Adrenal gland (tissue), 12 donors: Measurements from ENCODE around the gene BEX2. TPM values are rescaled to one million over a fixed set of nuclear protein-coding genes. Genes with fewer than 3 reads are reported as not detected.
"Not testable (repeated sequence)": the region's sequence is repeated elsewhere in the genome, so short reads cannot be mapped to it uniquely, and the experiment has no call there.

Source experiments
- DNase-seq, 7 donors: peaks; one replicate each; pipeline ENCODE4 v3.0.0-alpha.2; 2019 to 2020
- H3K27ac ChIP-seq, 5 donors: fragments of 200-600 bp; sonication (generic) in 4 of 5; 1 replicate in 3 of 5; 2 replicates in 2 of 5; pipeline versions ENCODE4 v1.5.1 to v1.8.0; 2016 to 2020; ENCODE audit warnings: mild to moderate bottlenecking in 1 of 5
- H3K27me3 ChIP-seq: fragments of 200-600 bp; 2 replicates; pipeline ENCODE4 v1.8.0; 2021
- H3K36me3 ChIP-seq, 2 donors: fragments of 200-600 bp; replicated peaks in 1 of 2; 1 replicate in 1 of 2; 2 replicates in 1 of 2; pipeline versions ENCODE4 v1.5.1 to v1.8.0; 2018 to 2022
- H3K4me1 ChIP-seq, 2 donors: fragments of 200-600 bp; replicated peaks in 1 of 2; 1 replicate in 1 of 2; 2 replicates in 1 of 2; pipeline versions ENCODE4 v1.5.1 to v1.8.0; 2018 to 2021
- H3K4me3 ChIP-seq, 4 donors: fragments of 200-600 bp; sonication (generic) in 3 of 4; one replicate each; pipeline ENCODE4 v1.5.1; 2016 to 2018
- H3K9me3 ChIP-seq, 3 donors: fragments of 200-600 bp; sonication (generic) in 1 of 3; replicated peaks in 1 of 3; 1 replicate in 2 of 3; 2 replicates in 1 of 3; pipeline versions ENCODE4 v1.5.1 to v1.8.0; 2016 to 2021
- POLR2A ChIP-seq, 2 donors: fragments of 450-650 bp; IDR thresholded peaks; one replicate each; pipeline ENCODE4 v1.6.1; 2017; ENCODE audit warnings: antibody characterized with exemption in 2 of 2, mild to moderate bottlenecking in 2 of 2, moderate library complexity in 1 of 2
- WGBS, 4 donors: extraction: QIAGEN DNeasy Blood & Tissue Kit in 2 of 4; methylation state at CpG; one replicate each; pipeline versions ENCODE4 v1.1.5 to v1.1.7; 2013 to 2017; 5-methylcytosine and 5-hydroxymethylcytosine counted together
- intact Hi-C, 2 donors: fragments of 100-400 bp; cut with DNase I; formaldehyde crosslinking; loops; one replicate each; pipeline versions ENCODE4 v1.14.1 to v1.15.0; 2022 to 2023
- polyA plus RNA-seq, 3 donors: library from polyadenylated mRNA; stranded (reverse); fragments of 200-250 nt in 2 of 3; fragments of 350-450 nt in 1 of 3; fragmentation: Illumina TruSeq in 1 of 3; extraction: RNeasy Lipid Tissue Mini Kit (QIAGEN cat#74804) in 1 of 3; gene quantifications; one replicate each; pipeline ENCODE4 v1.2.3, GENCODE V29; 2013 to 2014
- total RNA-seq, 9 donors: library from RNA; depleted of rRNA in 4 of 9; stranded (reverse); fragments of >200 nt in 4 of 9; fragments of 120-200 nt in 1 of 9; fragmentation: NEBNext Ultra II Directional in 1 of 9; extraction: Animal tissue kit (Norgen Biotek cat#: 25700) in 1 of 9; gene quantifications; one replicate each; pipeline versions ENCODE4 v1.1.0 to v1.2.4, GENCODE V29; 2013 to 2023
- TF ChIP-seq, protein P1 (sequence below), 6 experiments: fragments of 450-650 bp in 4 of 6; fragments of 200-600 bp in 2 of 6; sonication (generic) in 1 of 6; IDR thresholded peaks; 1 replicate in 5 of 6; 2 replicates in 1 of 6; pipeline versions ENCODE4 v1.5.1 to v1.8.0; 2016 to 2021; ENCODE audit warnings: antibody characterized with exemption in 6 of 6, mild to moderate bottlenecking in 2 of 6, moderate library complexity in 1 of 6
- donor health status: healthy with polysubstance abuse.
- donor health status: Bipolar disorder and iron deficiency.
- donor health status: DM: yes; HTN: yes; CAD: no.
- donor health status: DM: no; HTN: no; CAD: no.
- donor health status: DM: no; HTN: no; CAD: no.
- donor health status: DM: yes; HTN: yes; CAD: no.

BEX2 gene
- total and polyA plus RNA-seq, 12 donors = 29.4 to 118 (median 55.4) TPM

- Histone ChIP-seq H3K27me3 (peaks cover 45% of the 10 kb centered on the region), H3K36me3 (no peaks in the 10 kb centered on the region), H3K4me1 (no peaks in the 10 kb centered on the region), H3K9me3 (no peaks in the 10 kb centered on the region), H3K27ac (no peak within 1 kb of the TSS), H3K4me3 (no peak within 1 kb of the TSS)
- TF ChIP-seq, protein P1, sequence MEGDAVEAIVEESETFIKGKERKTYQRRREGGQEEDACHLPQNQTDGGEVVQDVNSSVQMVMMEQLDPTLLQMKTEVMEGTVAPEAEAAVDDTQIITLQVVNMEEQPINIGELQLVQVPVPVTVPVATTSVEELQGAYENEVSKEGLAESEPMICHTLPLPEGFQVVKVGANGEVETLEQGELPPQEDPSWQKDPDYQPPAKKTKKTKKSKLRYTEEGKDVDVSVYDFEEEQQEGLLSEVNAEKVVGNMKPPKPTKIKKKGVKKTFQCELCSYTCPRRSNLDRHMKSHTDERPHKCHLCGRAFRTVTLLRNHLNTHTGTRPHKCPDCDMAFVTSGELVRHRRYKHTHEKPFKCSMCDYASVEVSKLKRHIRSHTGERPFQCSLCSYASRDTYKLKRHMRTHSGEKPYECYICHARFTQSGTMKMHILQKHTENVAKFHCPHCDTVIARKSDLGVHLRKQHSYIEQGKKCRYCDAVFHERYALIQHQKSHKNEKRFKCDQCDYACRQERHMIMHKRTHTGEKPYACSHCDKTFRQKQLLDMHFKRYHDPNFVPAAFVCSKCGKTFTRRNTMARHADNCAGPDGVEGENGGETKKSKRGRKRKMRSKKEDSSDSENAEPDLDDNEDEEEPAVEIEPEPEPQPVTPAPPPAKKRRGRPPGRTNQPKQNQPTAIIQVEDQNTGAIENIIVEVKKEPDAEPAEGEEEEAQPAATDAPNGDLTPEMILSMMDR (IDR thresholded peaks at IDR 0.05) = no peak
- no peak for TF ChIP-seq POLR2A (IDR thresholded peaks at IDR 0.05)
- WGBS, 4 donors = 52 to 85% (median 60%) methylated on average over 5 to 11 of the region's 11 CpGs
- intact Hi-C loops = no loop called here
- DNase-seq = peak in 1 of 7 donors; percentile 66
These were observed 19.2 kb upstream of the BEX2 start, which contains the start of gene TCEAL7 for GRCh38 chrX:103329991-103330390. TSS of gene TCEAL7 (plus strand) at chrX:103330239. CDS start at chrX:103331404, 1,165 bp downstream.

DNA sequence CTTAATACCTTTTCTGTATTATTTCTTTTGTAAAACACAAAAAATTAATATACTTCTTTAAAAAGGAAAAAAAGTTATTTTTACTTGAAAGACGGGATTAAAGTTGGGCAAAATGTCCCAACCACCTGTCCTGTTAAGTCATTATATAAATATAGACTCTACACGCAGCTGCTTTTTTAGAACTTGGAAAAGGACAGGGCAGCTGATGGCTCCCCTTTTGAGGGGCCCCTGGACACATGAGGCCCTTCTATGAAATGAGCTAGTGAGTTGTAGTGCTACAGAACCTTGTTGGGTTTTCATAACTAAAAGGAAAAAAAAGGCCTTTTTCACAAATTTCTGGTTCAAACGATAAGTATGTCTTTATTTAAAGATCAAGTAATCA is 600 bp upstream of the BEX2 start:
- 54 to 65% (median 63%) methylated on average over 3 of the region's 3 CpGs for WGBS, 4 donors
- H3K9me3 ChIP-seq = no peaks in the 10 kb centered on the region
- no peaks in the 10 kb centered on the region for H3K4me1 ChIP-seq
- H3K4me3 ChIP-seq = peak overlapping the region in 2 of 4 donors; percentile 15 to 58
- intact Hi-C loops = no loop called here
- H3K27ac ChIP-seq = no peak overlapping the region
- H3K27me3 ChIP-seq = peaks cover 4% of the 10 kb centered on the region
- H3K36me3 ChIP-seq = no peaks in the 10 kb centered on the region
- TF ChIP-seq POLR2A (IDR thresholded peaks at IDR 0.05) = no peak
- TF ChIP-seq, protein P1 (IDR thresholded peaks at IDR 0.05) = no peak
- DNase-seq = no peak

DNA sequence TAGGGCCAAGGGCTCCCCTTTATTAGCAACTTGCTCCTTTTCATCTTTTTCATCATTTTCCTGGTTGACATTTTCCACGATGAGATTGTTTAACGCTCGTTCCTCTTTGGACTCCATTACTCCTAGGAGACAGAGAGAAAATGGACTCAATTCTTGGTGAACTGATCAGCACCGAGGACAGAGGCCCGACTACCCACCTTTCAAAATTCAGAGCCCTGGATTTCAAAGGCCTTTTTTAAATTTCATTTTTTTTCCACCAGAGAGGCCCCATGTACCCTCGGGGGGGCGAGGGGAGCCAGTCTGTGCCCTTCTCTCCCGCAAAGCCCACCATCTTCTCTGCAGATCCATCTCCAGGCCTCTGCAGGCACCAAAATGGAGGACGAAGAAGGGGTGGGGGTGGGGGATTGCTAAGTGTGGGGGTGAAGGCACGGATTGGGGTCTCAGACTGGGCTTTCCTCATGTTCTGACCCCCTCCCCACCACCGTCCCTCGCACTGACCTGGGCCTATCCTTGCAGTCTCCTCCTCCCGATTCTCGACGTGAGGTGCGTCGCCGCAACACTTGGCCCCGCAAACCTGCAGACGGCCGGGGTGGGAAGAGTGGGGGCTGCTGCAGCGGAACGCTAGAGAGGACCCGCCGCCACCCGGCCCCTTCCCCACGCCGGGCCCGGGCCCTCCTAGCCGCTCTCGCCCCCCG is 783 bp downstream of the BEX2 start:
- no peak for TF ChIP-seq POLR2A (IDR thresholded peaks at IDR 0.05)
- intact Hi-C loops = no loop called here
- peak overlapping the region in 2 of 4 donors; percentile 15 to 58 for H3K4me3 ChIP-seq
- H3K36me3 ChIP-seq = no peaks in the 10 kb centered on the region
- peak overlapping the region in 2 of 5 donors; percentile 68 to 78 for H3K27ac ChIP-seq
- no peaks in the 10 kb centered on the region for H3K9me3 ChIP-seq
- peak in 1 of 7 donors; percentile 20 for DNase-seq
- H3K27me3 ChIP-seq = peaks cover 4% of the 10 kb centered on the region
- 18 to 62% (median 48%) methylated on average over 8 to 32 of the region's 32 CpGs for WGBS, 4 donors
- no peaks in the 10 kb centered on the region for H3K4me1 ChIP-seq

DNA sequence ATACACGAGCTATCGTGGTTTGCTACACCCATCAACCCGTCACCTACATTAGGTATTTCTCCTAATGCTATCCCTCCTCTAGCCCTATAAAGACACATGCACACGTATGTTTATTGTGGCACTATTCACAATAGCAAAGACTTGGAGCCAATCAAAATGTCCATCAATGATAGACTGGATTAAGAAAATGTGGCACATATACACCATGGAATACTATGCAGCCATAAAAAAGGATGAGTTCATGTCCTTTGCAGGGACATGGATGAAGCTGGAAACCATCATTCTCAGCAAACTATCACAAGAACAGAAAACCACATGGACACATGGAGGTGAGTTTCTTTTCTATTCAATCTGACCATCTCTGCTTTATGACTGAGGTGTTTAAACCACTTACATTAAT is 5.1 kb downstream of the BEX2 start:
- H3K9me3 ChIP-seq, H3K4me1 ChIP-seq, H3K27ac ChIP-seq, H3K4me3 ChIP-seq, DNase-seq, H3K36me3 ChIP-seq, H3K27me3 ChIP-seq, intact Hi-C loops: not testable (repeated sequence)
- WGBS, 4 donors = 81 to 100% (median 88%) methylated on average over 4 of the region's 4 CpGs

GRCh38 chrX:103304705-103305104 is 6.1 kb downstream of the BEX2 start:
- H3K9me3 ChIP-seq = no peaks in the 10 kb centered on the region
- H3K4me1 ChIP-seq = no peaks in the 10 kb centered on the region
- intact Hi-C loops = no loop called here
- no peak overlapping the region for H3K4me3 ChIP-seq
- no peaks in the 10 kb centered on the region for H3K36me3 ChIP-seq
- TF ChIP-seq, protein P1 (IDR thresholded peaks at IDR 0.05) = no peak
- TF ChIP-seq POLR2A (IDR thresholded peaks at IDR 0.05) = no peak
- no peak overlapping the region for H3K27ac ChIP-seq
- no peak for DNase-seq
- H3K27me3 ChIP-seq = no peaks in the 10 kb centered on the region
